Smooth muscle cell (in vitro differentiated cells): ENCODE measurements around the gene XIST. TPM values are rescaled to one million over a fixed set of nuclear protein-coding genes. Genes with fewer than 3 reads are reported as not detected.

Source experiments
- DNase-seq: peaks from one replicate; lab custom pipeline; 2025; ENCODE audit not compliant: unreplicated experiment; lab: John Stamatoyannopoulos, UW
- H2AFZ ChIP-seq: fragments of 200-600 bp; sonication (generic); 2 replicates; pipeline ENCODE4 v1.6.0; 2016; ENCODE audit warnings: antibody characterized with exemption, low read depth, mild to moderate bottlenecking
- H3F3A ChIP-seq: fragments of 200-600 bp; sonication (generic); 2 replicates; pipeline ENCODE4 v1.6.0; 2017; ENCODE audit warnings: antibody characterized with exemption, low read depth
- H3K27ac ChIP-seq: fragments of 200-600 bp; sonication (generic); 2 replicates; pipeline ENCODE4 v1.5.1; 2016; ENCODE audit warnings: low read depth, mild to moderate bottlenecking
- H3K27me3 ChIP-seq: fragments of 200-600 bp; sonication (generic); 2 replicates; pipeline ENCODE4 v1.6.1; 2016; ENCODE audit warnings: low read depth, mild to moderate bottlenecking
- H3K36me3 ChIP-seq: fragments of 200-600 bp; sonication (generic); 2 replicates; pipeline ENCODE4 v1.5.1; 2016; ENCODE audit warnings: low read depth
- H3K4me1 ChIP-seq: fragments of 200-600 bp; sonication (generic); 2 replicates; pipeline ENCODE4 v1.5.1; 2016; ENCODE audit warnings: low read depth
- H3K4me2 ChIP-seq: fragments of 200-600 bp; sonication (generic); 2 replicates; pipeline ENCODE4 v1.6.0; 2016; ENCODE audit warnings: mild to moderate bottlenecking
- H3K4me3 ChIP-seq: fragments of 200-600 bp; sonication (generic); 2 replicates; pipeline ENCODE4 v1.5.1; 2016; ENCODE audit warnings: mild to moderate bottlenecking
- H3K79me2 ChIP-seq: fragments of 200-600 bp; sonication (generic); 2 replicates; pipeline ENCODE4 v1.6.0; 2016; ENCODE audit warnings: low read depth, mild to moderate bottlenecking
- H3K9ac ChIP-seq: fragments of 200-600 bp; sonication (generic); 2 replicates; pipeline ENCODE4 v1.6.0; 2016; ENCODE audit warnings: low read depth
- H3K9me3 ChIP-seq: fragments of 200-600 bp; sonication (generic); replicated peaks from 2 replicates; pipeline ENCODE4 v1.5.1; 2016; ENCODE audit warnings: low read depth
- H4K20me1 ChIP-seq: fragments of 200-600 bp; sonication (generic); 2 replicates; pipeline ENCODE4 v1.6.0; 2016; ENCODE audit warnings: low read depth
- CTCF ChIP-seq: fragments of 200-600 bp; sonication (generic); IDR thresholded peaks from 2 replicates; pipeline ENCODE4 v1.5.1; 2017; ENCODE audit warnings: borderline replicate concordance, mild to moderate bottlenecking, antibody characterized with exemption; ENCODE audit not compliant: insufficient read depth, poor library complexity, severe bottlenecking
- WGBS: methylation state at CpG from one replicate; pipeline ENCODE4 v1.1.7; 2016; ENCODE audit warnings: low lambda C conversion rate; 5-methylcytosine and 5-hydroxymethylcytosine counted together
- polyA plus RNA-seq: library from polyadenylated mRNA; unstranded; fragments of >200 nt; fragmentation: Nextera tagmentation; extraction: Ambion mirVana; gene quantifications from 2 replicates; pipeline ENCODE4 v1.2.1, GENCODE V29; 2016
- small RNA-seq: library from RNA; depleted of rRNA; stranded (forward); fragments of <200 nt; gene quantifications from one replicate; pipeline ENCODE3, GENCODE V24; 2014
- total RNA-seq: library from RNA; depleted of rRNA; stranded (reverse); fragments of >200 nt; gene quantifications from 2 replicates; pipeline ENCODE4 v1.2.3, GENCODE V29; 2014

Gene XIST
- total and polyA plus RNA-seq, 2 experiments from 2014 or later, result not detected

GRCh38 chrX:73785493-73785892 lies 67.0 kb downstream of the XIST start:
- H3K79me2 ChIP-seq, result no peaks in the 10 kb centered on the region
- no peak overlapping the region for H2AFZ ChIP-seq
- H3K4me1 ChIP-seq, result no peaks in the 10 kb centered on the region
- no peak overlapping the region for H3K9ac ChIP-seq
- H4K20me1 ChIP-seq, result no peaks in the 10 kb centered on the region
- TF ChIP-seq CTCF, result no peak
- 61% methylated on average over 1 of the region's 1 CpG for WGBS
- H3K27ac ChIP-seq, result no peak overlapping the region
- H3K27me3 ChIP-seq, result no peaks in the 10 kb centered on the region
- H3K36me3 ChIP-seq, result no peaks in the 10 kb centered on the region
- H3K9me3 ChIP-seq, result peaks cover 3% of the 10 kb centered on the region
- no peak for DNase-seq
- no peaks in the 10 kb centered on the region for H3F3A ChIP-seq
- no peak overlapping the region for H3K4me2 ChIP-seq
- H3K4me3 ChIP-seq, result no peak overlapping the region

Small RNA genes lying within 50 kb of the gene (small RNA-seq; reads per million reads assigned to genes)
- not detected for gene RF01880
